ENCODE results near the gene PLAAT3.

DNA sequence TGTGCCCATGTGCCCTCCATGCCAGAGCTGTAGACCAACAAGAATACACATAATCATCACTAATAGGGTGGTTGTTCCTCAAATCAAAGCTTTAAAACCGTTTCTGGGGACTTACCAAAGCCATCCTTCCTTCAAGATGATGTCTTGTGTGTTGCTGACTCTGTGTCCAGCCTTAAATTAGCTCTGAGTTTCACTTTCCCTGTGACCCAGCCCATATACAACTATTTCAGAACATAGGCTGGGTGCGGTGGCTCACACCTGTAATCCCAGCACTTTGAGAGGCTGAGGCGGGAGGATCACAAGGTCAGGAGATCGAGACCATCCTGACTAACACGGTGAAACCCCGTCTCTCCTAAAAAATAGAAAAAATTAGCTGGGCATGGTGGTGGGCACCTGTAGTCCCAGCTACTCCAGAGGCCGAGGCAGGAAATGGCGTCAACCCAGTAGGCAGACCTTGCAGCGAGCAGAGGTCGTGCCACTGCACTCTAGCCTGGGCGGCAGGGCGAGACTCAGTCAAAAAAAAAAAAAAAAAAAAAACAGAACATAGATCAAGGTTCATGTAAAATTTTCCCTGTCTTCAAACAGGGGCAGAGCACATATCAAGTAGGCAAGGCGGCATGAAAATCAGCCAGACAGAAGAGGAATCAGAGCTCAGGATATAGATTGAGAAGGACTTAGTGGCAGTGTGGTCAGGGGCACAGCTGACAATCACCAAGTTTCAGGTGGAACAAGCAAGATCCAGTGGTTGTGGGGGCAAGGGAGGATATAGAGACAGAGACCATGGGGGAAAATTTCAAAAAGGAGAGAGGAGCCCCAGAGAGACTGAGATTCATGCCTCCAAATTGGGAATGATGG lies 50.8 kb downstream of the PLAAT3 start, which contains the start of gene PLAAT2:
- TF ChIP-seq, protein P1, sequence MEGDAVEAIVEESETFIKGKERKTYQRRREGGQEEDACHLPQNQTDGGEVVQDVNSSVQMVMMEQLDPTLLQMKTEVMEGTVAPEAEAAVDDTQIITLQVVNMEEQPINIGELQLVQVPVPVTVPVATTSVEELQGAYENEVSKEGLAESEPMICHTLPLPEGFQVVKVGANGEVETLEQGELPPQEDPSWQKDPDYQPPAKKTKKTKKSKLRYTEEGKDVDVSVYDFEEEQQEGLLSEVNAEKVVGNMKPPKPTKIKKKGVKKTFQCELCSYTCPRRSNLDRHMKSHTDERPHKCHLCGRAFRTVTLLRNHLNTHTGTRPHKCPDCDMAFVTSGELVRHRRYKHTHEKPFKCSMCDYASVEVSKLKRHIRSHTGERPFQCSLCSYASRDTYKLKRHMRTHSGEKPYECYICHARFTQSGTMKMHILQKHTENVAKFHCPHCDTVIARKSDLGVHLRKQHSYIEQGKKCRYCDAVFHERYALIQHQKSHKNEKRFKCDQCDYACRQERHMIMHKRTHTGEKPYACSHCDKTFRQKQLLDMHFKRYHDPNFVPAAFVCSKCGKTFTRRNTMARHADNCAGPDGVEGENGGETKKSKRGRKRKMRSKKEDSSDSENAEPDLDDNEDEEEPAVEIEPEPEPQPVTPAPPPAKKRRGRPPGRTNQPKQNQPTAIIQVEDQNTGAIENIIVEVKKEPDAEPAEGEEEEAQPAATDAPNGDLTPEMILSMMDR (IDR thresholded peaks at IDR 0.05; ENCODE audit: poor library complexity, severe bottlenecking), result no peak
- no peak for TF ChIP-seq EP300 (conservative IDR thresholded peaks at IDR 0.05; ENCODE audit: poor library complexity, severe bottlenecking)
- TF ChIP-seq EZH2 (IDR thresholded peaks at IDR 0.05; ENCODE audit: borderline replicate concordance, insufficient read depth, low read length, poor library complexity, severe bottlenecking), result no peak
- no peak for TF ChIP-seq RAD21 (conservative IDR thresholded peaks at IDR 0.05)
- no peak for TF ChIP-seq POLR2AphosphoS5 (IDR thresholded peaks at IDR 0.05)
- no peak for TF ChIP-seq TAF1 (IDR thresholded peaks at IDR 0.05; ENCODE audit: low read depth)
- no peak for TF ChIP-seq SMC3 (conservative IDR thresholded peaks at IDR 0.05; ENCODE audit: poor library complexity)
- no peak for TF ChIP-seq REST (IDR thresholded peaks at IDR 0.05; ENCODE audit: borderline replicate concordance)
- TF ChIP-seq MXI1 (conservative IDR thresholded peaks at IDR 0.05; ENCODE audit: poor library complexity, severe bottlenecking), result no peak

Data from neural cell (in vitro differentiated cells).